ENCODE data around the gene SPDYE4. TPM values are rescaled to one million over a fixed set of nuclear protein-coding genes. Genes with fewer than 3 reads are reported as not detected.

SPDYE4 gene
- total and polyA plus RNA-seq, 2 donors (not counting 1 experiment from before 2014, with no cell fraction given): not detected

DNA sequence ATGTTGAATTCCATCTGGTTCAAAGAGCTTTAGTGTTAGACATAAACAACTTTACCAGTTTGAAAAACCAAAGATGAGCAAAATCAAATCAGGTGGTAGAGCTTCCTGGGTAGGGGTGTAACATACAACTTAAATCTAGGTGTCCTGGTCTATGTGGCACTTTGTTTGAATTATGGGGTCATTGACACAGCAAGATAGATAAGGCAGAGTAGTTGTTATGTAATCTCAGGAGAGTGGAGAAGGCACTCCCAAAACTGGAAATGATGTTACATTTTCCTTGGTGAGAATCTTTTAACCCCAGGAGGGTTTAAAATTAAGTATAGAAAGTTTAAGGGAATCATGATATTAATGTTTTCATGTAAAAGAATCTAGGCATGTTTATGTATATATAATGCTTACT is 45.6 kb downstream of the SPDYE4 start:
- no peaks in the 10 kb centered on the region for H3K9me3 ChIP-seq (ENCODE audit: control insufficient read depth, insufficient read depth, low read depth, low read length)
- no peak for DNase-seq (ENCODE audit: low read depth in 2 of 2)
- H3K36me3 ChIP-seq (ENCODE audit: control insufficient read depth, insufficient read depth, low read length): no peaks in the 10 kb centered on the region
- H3K27ac ChIP-seq (ENCODE audit: insufficient read depth, low read length): no peak overlapping the region
- H3K27me3 ChIP-seq (ENCODE audit: control insufficient read depth, insufficient read depth, low read length): peaks cover 5% of the 10 kb centered on the region
- H2AFZ ChIP-seq (ENCODE audit: low read length): no peak overlapping the region
- no peaks in the 10 kb centered on the region for H3K79me2 ChIP-seq (ENCODE audit: control insufficient read depth, insufficient read depth, low read length)
- H3K4me2 ChIP-seq (ENCODE audit: extremely low read depth, insufficient read depth, low read length): no peak overlapping the region
- H4K20me1 ChIP-seq (ENCODE audit: control insufficient read depth, extremely low read depth, insufficient read depth, low read length): no peaks in the 10 kb centered on the region
- no peak overlapping the region for H3K9ac ChIP-seq (ENCODE audit: insufficient read depth, low read length)
- no peak overlapping the region for H3K4me3 ChIP-seq (replicated peaks in 1 of 4; ENCODE audit: control extremely low read depth in 1 of 4, insufficient read depth in 1 of 4, low read depth in 3 of 4, low read length in 4 of 4)
- H3K4me1 ChIP-seq (ENCODE audit: control insufficient read depth, extremely low read depth, insufficient read depth, low read length): no peaks in the 10 kb centered on the region
- no peak for TF ChIP-seq EZH2 (IDR thresholded peaks at IDR 0.05; ENCODE audit: low read length, missing control alignments)
- TF ChIP-seq, protein P1, sequence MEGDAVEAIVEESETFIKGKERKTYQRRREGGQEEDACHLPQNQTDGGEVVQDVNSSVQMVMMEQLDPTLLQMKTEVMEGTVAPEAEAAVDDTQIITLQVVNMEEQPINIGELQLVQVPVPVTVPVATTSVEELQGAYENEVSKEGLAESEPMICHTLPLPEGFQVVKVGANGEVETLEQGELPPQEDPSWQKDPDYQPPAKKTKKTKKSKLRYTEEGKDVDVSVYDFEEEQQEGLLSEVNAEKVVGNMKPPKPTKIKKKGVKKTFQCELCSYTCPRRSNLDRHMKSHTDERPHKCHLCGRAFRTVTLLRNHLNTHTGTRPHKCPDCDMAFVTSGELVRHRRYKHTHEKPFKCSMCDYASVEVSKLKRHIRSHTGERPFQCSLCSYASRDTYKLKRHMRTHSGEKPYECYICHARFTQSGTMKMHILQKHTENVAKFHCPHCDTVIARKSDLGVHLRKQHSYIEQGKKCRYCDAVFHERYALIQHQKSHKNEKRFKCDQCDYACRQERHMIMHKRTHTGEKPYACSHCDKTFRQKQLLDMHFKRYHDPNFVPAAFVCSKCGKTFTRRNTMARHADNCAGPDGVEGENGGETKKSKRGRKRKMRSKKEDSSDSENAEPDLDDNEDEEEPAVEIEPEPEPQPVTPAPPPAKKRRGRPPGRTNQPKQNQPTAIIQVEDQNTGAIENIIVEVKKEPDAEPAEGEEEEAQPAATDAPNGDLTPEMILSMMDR (conservative IDR thresholded peaks at IDR 0.05 in 1 of 2, IDR thresholded peaks at IDR 0.05 in 1 of 2; ENCODE audit: low read depth in 1 of 2, low read length in 2 of 2): no peak

DNA sequence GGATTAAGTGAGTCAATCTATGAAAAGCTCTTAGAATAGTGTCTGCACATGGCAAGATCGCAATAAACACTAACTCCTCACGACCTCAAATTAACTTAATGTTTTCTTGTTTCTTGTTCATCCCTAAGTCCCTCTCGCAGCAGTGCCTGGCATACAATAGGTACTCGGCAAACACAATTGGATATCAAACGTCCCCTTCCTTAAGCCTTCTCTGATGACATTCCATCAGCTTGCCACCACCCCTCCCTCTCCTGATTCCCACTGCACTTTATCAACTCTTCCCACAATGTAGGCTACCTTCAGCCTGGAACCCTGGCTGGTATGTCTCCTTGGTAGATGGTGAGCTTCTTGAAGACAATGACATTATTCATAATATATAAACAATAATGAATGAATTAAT is 47.1 kb downstream of the SPDYE4 start:
- TF ChIP-seq, protein P1 (conservative IDR thresholded peaks at IDR 0.05 in 1 of 2, IDR thresholded peaks at IDR 0.05 in 1 of 2; ENCODE audit: low read depth in 1 of 2, low read length in 2 of 2): no peak
- no peak for TF ChIP-seq EZH2 (IDR thresholded peaks at IDR 0.05; ENCODE audit: low read length, missing control alignments)
- DNase-seq (ENCODE audit: low read depth in 2 of 2): no peak
- H3K27me3 ChIP-seq (ENCODE audit: control insufficient read depth, insufficient read depth, low read length): peaks cover 6% of the 10 kb centered on the region

DNA sequence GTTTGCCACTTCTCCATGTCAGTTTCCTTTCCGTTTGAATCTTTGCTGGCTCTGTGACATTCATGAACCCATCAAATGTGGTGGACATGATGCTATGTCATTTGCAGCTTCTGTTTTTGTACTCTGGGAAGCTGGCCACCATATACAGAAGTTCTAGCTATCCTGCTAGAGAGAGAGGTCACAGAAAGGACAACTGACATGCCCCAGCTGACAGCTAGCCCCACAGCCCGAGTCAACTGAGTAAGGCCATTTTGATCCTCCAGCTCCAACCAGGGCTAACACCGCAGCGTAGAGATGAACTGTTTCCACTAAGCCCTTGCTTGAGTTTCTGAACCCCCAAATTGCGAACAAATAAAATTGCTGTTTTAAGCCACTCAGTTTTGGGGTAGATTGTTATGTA is 47.5 kb downstream of the SPDYE4 start:
- Histone ChIP-seq H3K9me3 (ENCODE audit: control insufficient read depth, insufficient read depth, low read depth, low read length) (no peaks in the 10 kb centered on the region), H3K4me2 (ENCODE audit: extremely low read depth, insufficient read depth, low read length) (no peak overlapping the region), H3K27ac (ENCODE audit: insufficient read depth, low read length) (no peak overlapping the region), H3K79me2 (ENCODE audit: control insufficient read depth, insufficient read depth, low read length) (no peaks in the 10 kb centered on the region), H3K27me3 (ENCODE audit: control insufficient read depth, insufficient read depth, low read length) (peaks cover 6% of the 10 kb centered on the region), H2AFZ (ENCODE audit: low read length) (no peak overlapping the region), H4K20me1 (ENCODE audit: control insufficient read depth, extremely low read depth, insufficient read depth, low read length) (no peaks in the 10 kb centered on the region), H3K9ac (ENCODE audit: insufficient read depth, low read length) (no peak overlapping the region), H3K4me1 (ENCODE audit: control insufficient read depth, extremely low read depth, insufficient read depth, low read length) (no peaks in the 10 kb centered on the region), H3K4me3 (replicated peaks in 1 of 4; ENCODE audit: control extremely low read depth in 1 of 4, insufficient read depth in 1 of 4, low read depth in 3 of 4, low read length in 4 of 4) (no peak overlapping the region), H3K36me3 (ENCODE audit: control insufficient read depth, insufficient read depth, low read length) (no peaks in the 10 kb centered on the region)
- DNase-seq (ENCODE audit: low read depth in 2 of 2): no peak
- TF ChIP-seq, protein P1 (conservative IDR thresholded peaks at IDR 0.05 in 1 of 2, IDR thresholded peaks at IDR 0.05 in 1 of 2; ENCODE audit: low read depth in 1 of 2, low read length in 2 of 2): no peak
- TF ChIP-seq EZH2 (IDR thresholded peaks at IDR 0.05; ENCODE audit: low read length, missing control alignments): no peak

More for the DNA sequence above, 47.1 kb downstream of the SPDYE4 start:
- H3K79me2 ChIP-seq (ENCODE audit: control insufficient read depth, insufficient read depth, low read length): no peaks in the 10 kb centered on the region
- no peaks in the 10 kb centered on the region for H4K20me1 ChIP-seq (ENCODE audit: control insufficient read depth, extremely low read depth, insufficient read depth, low read length)
- no peak overlapping the region for H2AFZ ChIP-seq (ENCODE audit: low read length)
- H3K4me2 ChIP-seq (ENCODE audit: extremely low read depth, insufficient read depth, low read length): no peak overlapping the region
- no peaks in the 10 kb centered on the region for H3K36me3 ChIP-seq (ENCODE audit: control insufficient read depth, insufficient read depth, low read length)
- no peaks in the 10 kb centered on the region for H3K9me3 ChIP-seq (ENCODE audit: control insufficient read depth, insufficient read depth, low read depth, low read length)
- no peak overlapping the region for H3K27ac ChIP-seq (ENCODE audit: insufficient read depth, low read length)
- H3K4me1 ChIP-seq (ENCODE audit: control insufficient read depth, extremely low read depth, insufficient read depth, low read length): no peaks in the 10 kb centered on the region
- H3K9ac ChIP-seq (ENCODE audit: insufficient read depth, low read length): no peak overlapping the region
- no peak overlapping the region for H3K4me3 ChIP-seq (replicated peaks in 1 of 4; ENCODE audit: control extremely low read depth in 1 of 4, insufficient read depth in 1 of 4, low read depth in 3 of 4, low read length in 4 of 4)
